Measurements from ENCODE around the gene ASXL1. TPM values are rescaled to one million over a fixed set of nuclear protein-coding genes. Genes with fewer than 3 reads are reported as not detected.

ASXL1 gene
- total and polyA plus RNA-seq, 4 donors = 24.2 to 96.4 (median 44.4) TPM

- H3K9ac ChIP-seq (ENCODE audit: insufficient read depth in 1 of 2, low read length in 2 of 2) = no peak overlapping the region
These were observed 129.2 kb downstream of the ASXL1 start for GRCh38 chr20:32487381-32487780.

GRCh38 chr20:32488066-32488838 lies 130.1 kb downstream of the ASXL1 start:
- no peak overlapping the region for H3K4me3 ChIP-seq
- ATAC-seq (ENCODE audit: insufficient read depth, low FRiP score) (no peak), DNase-seq (no peak)
- H3K9ac ChIP-seq (ENCODE audit: insufficient read depth in 1 of 2, low read length in 2 of 2) = no peak overlapping the region
- no peaks in the 10 kb centered on the region for H3K27me3 ChIP-seq (ENCODE audit: control insufficient read depth in 3 of 3, insufficient read depth in 3 of 3, low read length in 2 of 3)
- H3K27ac ChIP-seq (ENCODE audit: low read depth in 1 of 2, low read length in 1 of 2) = no peak overlapping the region
- TF ChIP-seq, protein P1, sequence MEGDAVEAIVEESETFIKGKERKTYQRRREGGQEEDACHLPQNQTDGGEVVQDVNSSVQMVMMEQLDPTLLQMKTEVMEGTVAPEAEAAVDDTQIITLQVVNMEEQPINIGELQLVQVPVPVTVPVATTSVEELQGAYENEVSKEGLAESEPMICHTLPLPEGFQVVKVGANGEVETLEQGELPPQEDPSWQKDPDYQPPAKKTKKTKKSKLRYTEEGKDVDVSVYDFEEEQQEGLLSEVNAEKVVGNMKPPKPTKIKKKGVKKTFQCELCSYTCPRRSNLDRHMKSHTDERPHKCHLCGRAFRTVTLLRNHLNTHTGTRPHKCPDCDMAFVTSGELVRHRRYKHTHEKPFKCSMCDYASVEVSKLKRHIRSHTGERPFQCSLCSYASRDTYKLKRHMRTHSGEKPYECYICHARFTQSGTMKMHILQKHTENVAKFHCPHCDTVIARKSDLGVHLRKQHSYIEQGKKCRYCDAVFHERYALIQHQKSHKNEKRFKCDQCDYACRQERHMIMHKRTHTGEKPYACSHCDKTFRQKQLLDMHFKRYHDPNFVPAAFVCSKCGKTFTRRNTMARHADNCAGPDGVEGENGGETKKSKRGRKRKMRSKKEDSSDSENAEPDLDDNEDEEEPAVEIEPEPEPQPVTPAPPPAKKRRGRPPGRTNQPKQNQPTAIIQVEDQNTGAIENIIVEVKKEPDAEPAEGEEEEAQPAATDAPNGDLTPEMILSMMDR (IDR thresholded peaks at IDR 0.05; ENCODE audit: control extremely low read depth, extremely low read depth) = no peak
- H3K9me3 ChIP-seq (ENCODE audit: control insufficient read depth in 4 of 4, insufficient read depth in 3 of 4, low read length in 3 of 4) = peaks cover 0 to 3% (median 0%) of the 10 kb centered on the region in 4 donors
- H3K36me3 ChIP-seq (ENCODE audit: control insufficient read depth in 4 of 4, insufficient read depth in 4 of 4, low read length in 4 of 4) = no peaks in the 10 kb centered on the region
- 92 to 96% methylated on average over 7 of the region's 7 CpGs for WGBS, 2 donors
- peaks cover 0 to 6% (median 0%) of the 10 kb centered on the region in 5 donors for H3K4me1 ChIP-seq (ENCODE audit: control insufficient read depth in 5 of 5, insufficient read depth in 5 of 5, low read length in 5 of 5)

More at GRCh38 chr20:32487381-32487780, 129.2 kb downstream of the ASXL1 start:
- Histone ChIP-seq H3K36me3 (ENCODE audit: control insufficient read depth in 4 of 4, insufficient read depth in 4 of 4, low read length in 4 of 4) (no peaks in the 10 kb centered on the region), H3K27ac (ENCODE audit: low read depth in 1 of 2, low read length in 1 of 2) (no peak overlapping the region), H3K4me3 (no peak overlapping the region), H3K9me3 (ENCODE audit: control insufficient read depth in 4 of 4, insufficient read depth in 3 of 4, low read length in 3 of 4) (peaks cover 0 to 3% (median 0%) of the 10 kb centered on the region in 4 donors), H3K27me3 (ENCODE audit: control insufficient read depth in 3 of 3, insufficient read depth in 3 of 3, low read length in 2 of 3) (no peaks in the 10 kb centered on the region), H3K4me1 (ENCODE audit: control insufficient read depth in 5 of 5, insufficient read depth in 5 of 5, low read length in 5 of 5) (peaks cover 0 to 6% (median 0%) of the 10 kb centered on the region in 5 donors)
- TF ChIP-seq, protein P1 (IDR thresholded peaks at IDR 0.05; ENCODE audit: control extremely low read depth, extremely low read depth) = no peak
- 78 to 85% methylated on average over 3 of the region's 3 CpGs for WGBS, 2 donors
- DNase-seq = no peak
- no peak for ATAC-seq (ENCODE audit: insufficient read depth, low FRiP score)

Other genes with a start within 250 kb of the ASXL1 start
- gene TM9SF4, start 248.6 kb upstream of the ASXL1 start, total RNA-seq = 10 to 100 TPM; 35.8 to 46.6 TPM
- 10 to 100 TPM; 18.4 to 41.2 TPM for gene TM9SF4, start 248.6 kb upstream of the ASXL1 start, polyA plus RNA-seq
- 10 to 100 TPM; 14.5 to 15.8 TPM for gene PLAGL2, start 150.6 kb upstream of the ASXL1 start, total RNA-seq
- 10 to 100 TPM in 1 of 2 donors, 1 to 10 TPM in 1; 4.6 to 11.4 TPM for gene PLAGL2, start 150.6 kb upstream of the ASXL1 start, polyA plus RNA-seq
- gene POFUT1, start 150.5 kb upstream of the ASXL1 start, total RNA-seq = 10 to 100 TPM; 23.1 to 37.1 TPM
- 10 to 100 TPM in 1 of 2 donors, 1 to 10 TPM in 1; 9.0 to 20.3 TPM for gene POFUT1, start 150.5 kb upstream of the ASXL1 start, polyA plus RNA-seq
- 10 to 100 TPM; 30.6 to 35.3 TPM for gene KIF3B, start 80.7 kb upstream of the ASXL1 start, total RNA-seq
- 10 to 100 TPM in 1 of 2 donors, 1 to 10 TPM in 1; 8.5 to 15.9 TPM for gene KIF3B, start 80.7 kb upstream of the ASXL1 start, polyA plus RNA-seq
- gene NOL4L, start 227.0 kb downstream of the ASXL1 start, total RNA-seq = 10 to 100 TPM; 15.6 to 20.6 TPM
- gene NOL4L, start 227.0 kb downstream of the ASXL1 start, polyA plus RNA-seq = 1 to 10 TPM; 7.9 to 8.8 TPM

All from lung (tissue), 12 donors.